ENCODE results near the gene BOD1L2.

DNA sequence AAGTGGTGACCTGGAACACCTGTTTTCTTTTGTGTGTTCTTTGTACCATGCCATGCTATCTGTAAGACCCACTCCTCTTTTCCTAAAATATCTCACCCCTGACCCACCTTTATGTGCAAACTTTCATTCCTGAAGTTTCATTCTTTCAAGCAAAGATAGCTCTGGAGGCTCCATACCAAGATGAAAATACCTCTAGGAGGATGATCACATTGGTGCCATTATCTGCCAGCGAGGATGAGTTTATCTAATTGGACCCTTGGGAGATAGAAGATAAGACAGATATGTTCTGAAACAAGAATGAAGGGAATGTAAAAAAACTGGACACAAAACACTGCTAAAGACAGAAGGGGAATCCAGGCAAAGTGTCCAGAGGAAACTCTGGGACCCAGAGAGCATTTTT is 24.1 kb downstream of the BOD1L2 start:
- TF ChIP-seq, protein P1, sequence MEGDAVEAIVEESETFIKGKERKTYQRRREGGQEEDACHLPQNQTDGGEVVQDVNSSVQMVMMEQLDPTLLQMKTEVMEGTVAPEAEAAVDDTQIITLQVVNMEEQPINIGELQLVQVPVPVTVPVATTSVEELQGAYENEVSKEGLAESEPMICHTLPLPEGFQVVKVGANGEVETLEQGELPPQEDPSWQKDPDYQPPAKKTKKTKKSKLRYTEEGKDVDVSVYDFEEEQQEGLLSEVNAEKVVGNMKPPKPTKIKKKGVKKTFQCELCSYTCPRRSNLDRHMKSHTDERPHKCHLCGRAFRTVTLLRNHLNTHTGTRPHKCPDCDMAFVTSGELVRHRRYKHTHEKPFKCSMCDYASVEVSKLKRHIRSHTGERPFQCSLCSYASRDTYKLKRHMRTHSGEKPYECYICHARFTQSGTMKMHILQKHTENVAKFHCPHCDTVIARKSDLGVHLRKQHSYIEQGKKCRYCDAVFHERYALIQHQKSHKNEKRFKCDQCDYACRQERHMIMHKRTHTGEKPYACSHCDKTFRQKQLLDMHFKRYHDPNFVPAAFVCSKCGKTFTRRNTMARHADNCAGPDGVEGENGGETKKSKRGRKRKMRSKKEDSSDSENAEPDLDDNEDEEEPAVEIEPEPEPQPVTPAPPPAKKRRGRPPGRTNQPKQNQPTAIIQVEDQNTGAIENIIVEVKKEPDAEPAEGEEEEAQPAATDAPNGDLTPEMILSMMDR (IDR thresholded peaks at IDR 0.05) = no peak
- TF ChIP-seq POLR2A (IDR thresholded peaks at IDR 0.05) (no peak), POLR2AphosphoS5 (IDR thresholded peaks at IDR 0.05) (no peak)
